NOMO-1 (cell line): ENCODE results near the gene FAM47A.

Experiments used
- DNase-seq, 2 experiments: peaks; one replicate each; lab custom pipeline; 2025; ENCODE audit not compliant: unreplicated experiment in 2 of 2; lab: John Stamatoyannopoulos, UW

FAM47A gene

GRCh38 chrX:34132028-34132427, at the start of gene FAM47A:
FAM47A (minus strand) TSS chrX:34132314; CDS start chrX:34132278, 36 bp downstream.
- DNase-seq: no peak

DNA sequence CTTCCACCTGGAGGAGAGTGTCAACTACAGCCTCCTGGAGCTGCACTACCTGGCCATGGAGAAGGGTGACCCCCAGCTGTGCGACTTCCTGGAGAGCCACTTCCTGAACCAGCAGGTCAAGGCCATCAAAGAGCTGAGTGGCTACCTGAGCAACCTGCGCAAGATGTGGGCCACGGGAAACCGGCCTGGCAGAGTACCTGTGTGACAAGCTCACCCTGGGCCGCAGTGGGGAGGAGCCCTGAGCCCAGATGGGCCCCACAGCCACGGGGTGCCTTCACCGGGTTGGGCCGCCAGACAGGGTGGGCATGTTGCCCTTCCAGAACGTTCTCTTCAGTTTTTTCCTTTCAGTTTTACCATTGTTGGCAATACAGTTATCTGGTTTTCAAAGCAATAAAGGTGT, 15.2 kb upstream of the FAM47A start:
- no peak for DNase-seq

- DNase-seq: no peak
Observed at GRCh38 chrX:34146906-34147305, 14.8 kb upstream of the FAM47A start.

DNA sequence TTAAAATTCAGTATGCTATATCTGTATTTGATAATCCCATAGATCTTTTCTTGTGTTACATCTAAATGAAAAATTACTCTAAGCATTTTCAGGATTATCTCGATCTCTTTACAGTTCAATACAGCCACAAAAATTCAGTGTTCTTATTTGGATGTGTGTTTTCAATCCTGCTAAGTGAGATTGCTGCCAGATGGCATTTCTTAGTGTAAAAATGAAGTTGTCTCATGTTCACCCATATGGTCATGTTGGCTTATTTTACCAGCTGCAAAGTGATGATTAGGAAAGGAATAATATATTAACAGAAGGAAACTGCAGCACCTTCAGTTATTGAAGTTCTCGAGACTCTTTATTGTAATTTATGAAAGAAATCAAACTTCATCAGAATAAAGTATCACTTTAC, 12.1 kb upstream of the FAM47A start:
- DNase-seq: no peak

DNA sequence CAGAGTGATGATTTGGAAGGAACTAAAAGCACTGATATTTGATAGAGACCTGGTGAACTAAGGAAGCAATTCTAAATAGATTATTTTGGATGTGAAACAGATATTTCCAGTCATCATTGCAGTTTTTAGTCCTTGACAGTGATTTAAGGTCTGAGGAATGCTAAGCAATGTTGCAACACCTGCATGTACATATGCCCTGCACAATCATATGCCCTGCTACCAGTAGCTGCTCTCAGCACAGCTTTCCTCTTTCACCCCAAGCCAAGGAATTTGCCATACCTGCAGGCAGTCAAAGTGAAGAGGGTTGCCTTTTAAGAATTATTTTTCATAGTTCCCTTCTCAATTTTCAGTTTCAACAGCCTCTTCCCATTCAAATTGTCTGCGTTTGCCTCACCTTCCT, 8.7 kb upstream of the FAM47A start:
- no peak for DNase-seq

GRCh38 chrX:34130980-34131744, 952 bp downstream of the FAM47A start:
- no peak for DNase-seq

DNA sequence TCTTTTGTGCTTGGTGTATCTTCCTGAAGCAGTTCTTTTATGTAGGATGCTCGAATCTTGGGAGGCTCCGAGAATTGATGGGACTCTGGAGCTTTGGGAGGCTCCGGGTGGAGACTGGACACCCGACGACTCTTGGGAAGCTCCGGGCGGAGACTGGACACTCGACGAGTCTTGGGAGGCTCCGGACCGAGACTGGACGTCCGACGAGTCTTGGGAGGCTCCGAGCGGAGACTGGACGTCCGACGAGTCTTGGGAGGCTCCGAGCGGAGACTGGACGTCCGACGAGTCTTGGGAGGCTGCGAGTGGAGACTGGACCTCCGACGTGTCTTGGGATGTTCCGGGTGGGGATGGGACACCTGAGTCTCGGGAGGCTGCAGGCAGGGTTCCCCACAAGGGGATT, 1.6 kb downstream of the FAM47A start:
- DNase-seq: no peak

GRCh38 chrX:34126011-34126410, 6.1 kb downstream of the FAM47A start:
- DNase-seq: no peak

GRCh38 chrX:34119122-34119521, 13.0 kb downstream of the FAM47A start:
- DNase-seq: no peak

DNA sequence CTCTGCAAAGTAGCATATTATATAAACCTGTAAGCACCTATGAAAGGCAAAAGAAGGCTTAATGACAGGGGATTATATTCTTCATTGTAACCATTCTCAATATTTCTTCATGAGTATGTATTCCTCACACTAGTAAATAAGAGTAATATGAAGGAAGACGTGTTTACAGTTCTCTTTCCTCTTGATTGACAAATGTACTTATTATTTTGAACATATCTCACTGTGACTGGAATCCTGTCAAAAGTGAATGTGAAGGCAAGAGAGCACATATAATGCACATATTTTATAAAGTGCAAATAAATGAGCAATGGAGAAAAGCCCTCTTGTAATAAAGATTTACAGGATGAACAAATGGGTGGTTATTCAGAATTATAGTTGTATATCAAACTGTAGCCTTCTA, 19.7 kb downstream of the FAM47A start:
- DNase-seq: no peak
